GM10266 (cell line): Measurements from ENCODE around the gene C3orf18.

ENCODE experiments used
- DNase-seq: peaks from one replicate; pipeline ENCODE4 v3.0.0; 2012; ENCODE audit errors: extremely low spot score
- CTCF ChIP-seq: IDR thresholded peaks from 2 replicates; pipeline ENCODE4 v1.5.1; 2012; ENCODE audit warnings: mild to moderate bottlenecking, low read depth; ENCODE audit not compliant: control insufficient read depth, insufficient read depth; ENCODE audit errors: missing control alignments

C3orf18 gene

GRCh38 chr3:50574444-50574831 lies 6.9 kb upstream of the C3orf18 start:
- no peak for TF ChIP-seq CTCF

GRCh38 chr3:50573566-50574443 lies 6.3 kb upstream of the C3orf18 start:
- no peak for DNase-seq
- no peak for TF ChIP-seq CTCF

More at GRCh38 chr3:50574444-50574831, 6.9 kb upstream of the C3orf18 start:
- DNase-seq = no peak

GRCh38 chr3:50572801-50573371 lies 5.3 kb upstream of the C3orf18 start:
- DNase-seq = no peak
- TF ChIP-seq CTCF = no peak

GRCh38 chr3:50572158-50572557 lies 4.6 kb upstream of the C3orf18 start:
- TF ChIP-seq CTCF = peak; percentile 88
- peak; percentile 82 for DNase-seq

GRCh38 chr3:50571486-50571885 lies 3.9 kb upstream of the C3orf18 start:
- no peak for DNase-seq
- TF ChIP-seq CTCF = no peak

- no peak for DNase-seq
- no peak for TF ChIP-seq CTCF
Measured at GRCh38 chr3:50570508-50571279, 3.1 kb upstream of the C3orf18 start.
